HCEC 1CT (cell line): ENCODE results near the gene CEBPA.

Source experiments
- DNase-seq: peaks from one replicate; pipeline ENCODE4 v3.0.0-alpha.2; 2017

CEBPA gene

GRCh38 chr19:33270769-33271168, 31.6 kb downstream of the CEBPA start:
- DNase-seq = no peak

GRCh38 chr19:33269016-33269415, 33.3 kb downstream of the CEBPA start:
- no peak for DNase-seq

GRCh38 chr19:33268162-33268991, 34.0 kb downstream of the CEBPA start:
- no peak for DNase-seq

- DNase-seq = no peak
These were observed 34.6 kb downstream of the CEBPA start for GRCh38 chr19:33267706-33268105.

GRCh38 chr19:33266974-33267484, 35.3 kb downstream of the CEBPA start:
- no peak for DNase-seq

- DNase-seq = no peak
These were observed 37.4 kb downstream of the CEBPA start for GRCh38 chr19:33264881-33265445.

- no peak for DNase-seq
These were observed 38.9 kb downstream of the CEBPA start for GRCh38 chr19:33263325-33264023.

GRCh38 chr19:33261511-33262189, 40.7 kb downstream of the CEBPA start:
- no peak for DNase-seq

- no peak for DNase-seq
These were observed 41.5 kb downstream of the CEBPA start for GRCh38 chr19:33260628-33261418.

- no peak for DNase-seq
These were observed 42.8 kb downstream of the CEBPA start for GRCh38 chr19:33259539-33259938.

- no peak for DNase-seq
These were observed 44.5 kb downstream of the CEBPA start for GRCh38 chr19:33257828-33258227.

GRCh38 chr19:33256261-33256660, 46.1 kb downstream of the CEBPA start:
- no peak for DNase-seq

- no peak for DNase-seq
These were observed 46.6 kb downstream of the CEBPA start for GRCh38 chr19:33255781-33256180.

- DNase-seq = no peak
These were observed 48.0 kb downstream of the CEBPA start for GRCh38 chr19:33254245-33254824.

- DNase-seq = no peak
These were observed 49.4 kb downstream of the CEBPA start for GRCh38 chr19:33252971-33253370.

- DNase-seq = no peak
These were observed 49.8 kb downstream of the CEBPA start for GRCh38 chr19:33252418-33252962.

GRCh38 chr19:33251526-33252090, 50.7 kb downstream of the CEBPA start:
- no peak for DNase-seq

GRCh38 chr19:33251076-33251475, 51.3 kb downstream of the CEBPA start:
- DNase-seq = no peak

GRCh38 chr19:33250500-33250899, 51.8 kb downstream of the CEBPA start:
- no peak for DNase-seq
